ENCODE results near the gene SREBF2. TPM values are rescaled to one million over a fixed set of nuclear protein-coding genes. Genes with fewer than 3 reads are reported as not detected.

The SREBF2 gene
- total RNA-seq, 3 donors from 2014 or later: 20.8 to 33.5 (median 32.1) TPM

DNA sequence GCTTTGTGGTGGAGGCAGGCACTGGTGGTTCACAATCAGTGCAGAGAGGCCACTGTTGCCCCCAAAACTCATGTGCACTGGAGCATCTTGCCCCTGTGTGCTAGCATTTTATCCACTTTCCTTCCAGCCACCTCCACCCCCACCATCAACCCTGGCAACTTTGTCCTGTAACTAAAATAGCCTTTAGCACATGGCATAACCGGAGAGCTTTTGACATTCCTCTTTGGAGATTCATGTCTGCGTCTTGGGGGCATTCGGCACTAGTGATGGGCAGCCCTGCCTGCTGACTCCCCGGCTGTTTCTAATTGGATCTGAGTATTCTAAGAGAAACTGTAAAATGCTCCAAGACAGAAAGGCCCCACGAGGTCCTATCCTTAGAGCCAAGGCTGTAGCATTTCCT lies 66.2 kb downstream of the SREBF2 start:
- Histone ChIP-seq H3K27ac (no peak overlapping the region), H3K27me3 (no peaks in the 10 kb centered on the region), H3K9me3 (no peaks in the 10 kb centered on the region), H3K4me3 (no peak overlapping the region), H3K36me3 (no peaks in the 10 kb centered on the region), H3K4me1 (no peaks in the 10 kb centered on the region)
- TF ChIP-seq, protein P1, sequence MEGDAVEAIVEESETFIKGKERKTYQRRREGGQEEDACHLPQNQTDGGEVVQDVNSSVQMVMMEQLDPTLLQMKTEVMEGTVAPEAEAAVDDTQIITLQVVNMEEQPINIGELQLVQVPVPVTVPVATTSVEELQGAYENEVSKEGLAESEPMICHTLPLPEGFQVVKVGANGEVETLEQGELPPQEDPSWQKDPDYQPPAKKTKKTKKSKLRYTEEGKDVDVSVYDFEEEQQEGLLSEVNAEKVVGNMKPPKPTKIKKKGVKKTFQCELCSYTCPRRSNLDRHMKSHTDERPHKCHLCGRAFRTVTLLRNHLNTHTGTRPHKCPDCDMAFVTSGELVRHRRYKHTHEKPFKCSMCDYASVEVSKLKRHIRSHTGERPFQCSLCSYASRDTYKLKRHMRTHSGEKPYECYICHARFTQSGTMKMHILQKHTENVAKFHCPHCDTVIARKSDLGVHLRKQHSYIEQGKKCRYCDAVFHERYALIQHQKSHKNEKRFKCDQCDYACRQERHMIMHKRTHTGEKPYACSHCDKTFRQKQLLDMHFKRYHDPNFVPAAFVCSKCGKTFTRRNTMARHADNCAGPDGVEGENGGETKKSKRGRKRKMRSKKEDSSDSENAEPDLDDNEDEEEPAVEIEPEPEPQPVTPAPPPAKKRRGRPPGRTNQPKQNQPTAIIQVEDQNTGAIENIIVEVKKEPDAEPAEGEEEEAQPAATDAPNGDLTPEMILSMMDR (IDR thresholded peaks at IDR 0.05): no peak
- TF ChIP-seq POLR2A (IDR thresholded peaks at IDR 0.05) (no peak), POLR2AphosphoS5 (IDR thresholded peaks at IDR 0.05) (no peak)
- DNase-seq (ENCODE audit: low spot score in 2 of 2): no peak
- intact Hi-C loops (cut with DNase I; ENCODE audit: low total_unique reads): no loop called here

DNA sequence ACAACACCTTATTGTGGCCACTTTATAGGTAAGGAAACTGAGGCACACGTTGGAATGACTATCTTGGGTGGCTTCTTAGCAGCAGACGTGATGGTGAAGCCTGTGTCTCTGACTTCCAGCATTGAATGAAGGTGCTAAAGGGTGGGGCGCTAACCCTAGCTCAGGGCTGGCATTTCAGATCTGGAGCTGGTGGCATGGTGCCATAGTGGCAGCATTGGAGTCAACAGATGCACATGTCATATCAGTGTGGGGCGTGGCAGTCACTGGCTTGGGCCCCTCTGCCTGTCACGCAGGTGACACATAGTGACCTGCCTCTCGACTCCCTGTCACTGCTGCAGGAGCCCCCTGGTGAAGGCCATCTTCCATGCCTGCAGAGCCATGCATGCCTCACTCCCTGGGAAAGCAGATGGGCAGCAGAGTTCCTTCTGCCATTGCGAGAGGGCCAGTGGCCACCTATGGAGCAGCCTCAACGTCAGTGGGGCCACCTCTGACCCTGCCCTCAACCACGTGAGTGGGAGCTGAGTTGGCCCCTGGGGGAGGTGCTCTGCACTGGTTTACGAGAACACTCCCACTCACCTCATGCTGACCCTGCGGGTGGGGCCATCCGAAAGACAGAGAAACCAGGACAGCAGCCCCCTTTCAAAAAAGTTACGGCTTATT lies 67.2 kb downstream of the SREBF2 start:
- Histone ChIP-seq H3K4me1 (no peaks in the 10 kb centered on the region), H3K36me3 (no peaks in the 10 kb centered on the region), H3K27ac (no peak overlapping the region), H3K27me3 (no peaks in the 10 kb centered on the region), H3K4me3 (no peak overlapping the region), H3K9me3 (no peaks in the 10 kb centered on the region)
- intact Hi-C loops (cut with DNase I; ENCODE audit: low total_unique reads): no loop called here
- no peak for DNase-seq (ENCODE audit: low spot score in 2 of 2)
- TF ChIP-seq, protein P1 (IDR thresholded peaks at IDR 0.05): no peak
- TF ChIP-seq POLR2AphosphoS5 (IDR thresholded peaks at IDR 0.05) (no peak), POLR2A (IDR thresholded peaks at IDR 0.05) (no peak)

DNA sequence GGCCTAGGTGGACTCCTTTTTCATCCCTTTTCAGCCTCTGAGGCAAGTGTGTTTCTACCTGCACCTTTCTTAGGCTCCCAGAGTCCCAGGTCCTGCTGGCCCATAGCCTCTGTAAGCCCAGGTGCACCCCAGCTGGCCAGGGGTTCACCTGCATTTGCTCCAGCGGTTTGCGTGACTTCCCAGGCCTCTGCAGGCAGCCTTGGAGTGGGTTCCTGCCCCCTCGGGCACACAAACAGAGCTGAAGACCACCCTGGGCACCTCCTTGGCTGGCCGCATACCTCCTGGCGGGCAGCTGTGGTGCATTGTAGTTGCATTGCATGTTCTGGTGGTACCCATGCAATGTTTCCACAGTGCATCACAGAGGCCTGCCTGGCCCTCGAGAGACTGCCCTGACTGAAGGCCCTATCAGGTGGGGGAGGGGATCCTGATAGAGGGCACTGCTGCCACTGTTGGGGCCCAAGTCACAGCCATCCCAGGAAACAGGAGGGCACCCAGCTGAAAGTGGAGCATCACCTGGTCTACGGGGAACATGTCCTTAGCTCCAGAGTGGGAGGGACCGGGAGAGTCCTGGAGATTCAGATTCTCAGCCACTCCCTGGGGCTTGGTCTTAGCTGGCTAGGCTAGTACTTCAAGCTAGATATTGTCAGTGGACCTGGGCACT lies 67.9 kb downstream of the SREBF2 start:
- TF ChIP-seq, protein P1 (IDR thresholded peaks at IDR 0.05): no peak
- TF ChIP-seq POLR2A (IDR thresholded peaks at IDR 0.05) (no peak), POLR2AphosphoS5 (IDR thresholded peaks at IDR 0.05) (no peak)
- no peak for DNase-seq (ENCODE audit: low spot score in 2 of 2)
- intact Hi-C loops (cut with DNase I; ENCODE audit: low total_unique reads): no loop called here
- no peaks in the 10 kb centered on the region for H3K9me3 ChIP-seq
- H3K27me3 ChIP-seq: no peaks in the 10 kb centered on the region
- H3K36me3 ChIP-seq: no peaks in the 10 kb centered on the region
- no peak overlapping the region for H3K27ac ChIP-seq
- H3K4me3 ChIP-seq: no peak overlapping the region
- H3K4me1 ChIP-seq: no peaks in the 10 kb centered on the region

DNA sequence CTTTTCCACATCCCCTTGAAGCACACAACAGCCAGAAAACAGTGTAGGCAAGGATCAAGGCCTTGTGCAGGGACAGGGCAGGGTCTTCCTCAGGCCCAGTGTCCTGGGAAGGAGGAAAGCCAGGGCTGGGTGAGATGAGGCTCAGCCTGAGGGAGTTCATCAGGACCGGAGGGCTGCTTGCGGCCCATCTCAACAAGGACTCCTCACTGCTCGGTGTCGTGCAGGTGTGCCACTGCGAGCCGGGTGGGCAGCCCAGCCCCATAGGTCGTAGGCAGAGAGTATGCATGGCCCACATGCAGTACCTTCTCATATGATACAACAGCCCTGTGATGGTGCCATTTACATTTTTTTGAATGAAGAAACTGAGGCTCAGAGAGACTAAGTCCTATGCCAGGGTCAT lies 69.1 kb downstream of the SREBF2 start:
- H3K27me3 ChIP-seq: no peaks in the 10 kb centered on the region
- no peaks in the 10 kb centered on the region for H3K36me3 ChIP-seq
- intact Hi-C loops (cut with DNase I; ENCODE audit: low total_unique reads): no loop called here
- no peak for DNase-seq (ENCODE audit: low spot score in 2 of 2)
- no peaks in the 10 kb centered on the region for H3K9me3 ChIP-seq
- H3K4me3 ChIP-seq: no peak overlapping the region
- no peaks in the 10 kb centered on the region for H3K4me1 ChIP-seq
- TF ChIP-seq POLR2A (IDR thresholded peaks at IDR 0.05) (no peak), POLR2AphosphoS5 (IDR thresholded peaks at IDR 0.05) (no peak)
- TF ChIP-seq, protein P1 (IDR thresholded peaks at IDR 0.05): no peak
- peak overlapping the region; percentile 43 to 72 for H3K27ac ChIP-seq

DNA sequence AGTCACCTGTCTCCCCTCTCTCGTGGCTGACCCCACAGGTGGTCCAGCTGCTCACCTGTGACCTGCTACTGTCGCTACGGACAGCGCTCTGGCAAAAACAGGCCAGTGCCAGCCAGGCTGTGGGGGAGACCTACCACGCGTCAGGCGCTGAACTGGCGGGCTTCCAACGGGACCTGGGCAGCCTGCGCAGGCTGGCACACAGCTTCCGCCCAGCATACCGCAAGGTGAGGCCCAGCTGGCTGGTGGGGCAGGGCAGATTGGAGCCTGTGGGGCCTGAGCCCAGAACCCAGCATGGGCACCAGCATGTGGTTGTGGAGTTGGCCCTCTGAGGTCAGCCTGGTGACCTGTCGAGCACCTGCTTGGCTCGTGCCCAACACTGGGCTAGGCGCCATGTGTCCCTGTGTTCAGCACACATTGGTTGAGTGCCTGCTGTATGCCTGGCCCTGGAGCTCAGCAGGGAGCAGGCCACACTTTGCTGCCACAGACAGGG lies 70.1 kb downstream of the SREBF2 start:
- TF ChIP-seq, protein P1 (IDR thresholded peaks at IDR 0.05): no peak
- no peak for TF ChIP-seq POLR2A (IDR thresholded peaks at IDR 0.05)
- TF ChIP-seq POLR2AphosphoS5 (IDR thresholded peaks at IDR 0.05): no peak
- no peaks in the 10 kb centered on the region for H3K4me1 ChIP-seq

More for the DNA sequence above, 70.1 kb downstream of the SREBF2 start:
- intact Hi-C loops (cut with DNase I; ENCODE audit: low total_unique reads): no loop called here
- Histone ChIP-seq H3K27ac (peak overlapping the region; percentile 43 to 72), H3K4me3 (no peak overlapping the region), H3K9me3 (no peaks in the 10 kb centered on the region), H3K27me3 (no peaks in the 10 kb centered on the region), H3K36me3 (no peaks in the 10 kb centered on the region)
- peak in 1 of 2 donors; percentile 64 for DNase-seq (ENCODE audit: low spot score in 2 of 2)
